GM12892 (cell line): ENCODE data around the gene UBA1.

Experiments used
- DNase-seq: peaks from one replicate; pipeline ENCODE4 v3.0.0; 2011; ENCODE audit not compliant: insufficient read length
- FAIRE-seq: peaks from 2 replicates; lab custom pipeline; 2011; peaks lifted over from hg19 to GRCh38; lab: Jason Lieb, UNC
- POLR2A ChIP-seq: IDR thresholded peaks from 2 replicates; pipeline ENCODE4 v1.6.1; 2011; ENCODE audit warnings: low read depth, low read length, control low read depth
- POLR2AphosphoS5 ChIP-seq: IDR thresholded peaks from 2 replicates; pipeline ENCODE4 v1.6.1; 2011; ENCODE audit warnings: low read depth, low read length, control low read depth
- TAF1 ChIP-seq: IDR thresholded peaks from 2 replicates; pipeline ENCODE4 v1.6.1; 2011; ENCODE audit warnings: low read depth, mild to moderate bottlenecking, control low read depth, low read length, borderline replicate concordance

The UBA1 gene

GRCh38 chrX:47158131-47158530 lies 35.5 kb upstream of the UBA1 start:
- DNase-seq (no peak), FAIRE-seq (no peak)
- no peak for TF ChIP-seq TAF1
- TF ChIP-seq POLR2A = no peak
- no peak for TF ChIP-seq POLR2AphosphoS5

- TF ChIP-seq TAF1 = no peak
- no peak for TF ChIP-seq POLR2AphosphoS5
- TF ChIP-seq POLR2A = no peak
- DNase-seq (no peak), FAIRE-seq (no peak)
Measured at GRCh38 chrX:47158781-47159180, 34.8 kb upstream of the UBA1 start.

GRCh38 chrX:47160781-47161180 lies 32.8 kb upstream of the UBA1 start:
- FAIRE-seq (no peak), DNase-seq (no peak)
- no peak for TF ChIP-seq TAF1
- no peak for TF ChIP-seq POLR2AphosphoS5
- no peak for TF ChIP-seq POLR2A

GRCh38 chrX:47162927-47163583 lies 30.6 kb upstream of the UBA1 start:
- FAIRE-seq = no peak
- TF ChIP-seq POLR2AphosphoS5 = no peak
- TF ChIP-seq POLR2A = no peak
- TF ChIP-seq TAF1 = no peak

GRCh38 chrX:47164420-47164819 lies 29.2 kb upstream of the UBA1 start:
- no peak for DNase-seq
- TF ChIP-seq TAF1 = no peak
- TF ChIP-seq POLR2AphosphoS5 = no peak
- no peak for TF ChIP-seq POLR2A
- FAIRE-seq = no peak

More at GRCh38 chrX:47162927-47163583, 30.6 kb upstream of the UBA1 start:
- no peak for DNase-seq

GRCh38 chrX:47166126-47166525 lies 27.5 kb upstream of the UBA1 start:
- FAIRE-seq (no peak), DNase-seq (no peak)
- TF ChIP-seq TAF1 = no peak
- no peak for TF ChIP-seq POLR2A

GRCh38 chrX:47168495-47169073 lies 25.0 kb upstream of the UBA1 start:
- no peak for TF ChIP-seq POLR2A
- no peak for TF ChIP-seq POLR2AphosphoS5
- no peak for TF ChIP-seq TAF1
- FAIRE-seq (no peak), DNase-seq (no peak)

- peak; percentile 5 for DNase-seq
- TF ChIP-seq POLR2A (no peak), POLR2AphosphoS5 (no peak), TAF1 (no peak)
- FAIRE-seq = no peak
Measured at GRCh38 chrX:47169273-47169672, 24.4 kb upstream of the UBA1 start.

- no peak for FAIRE-seq
- no peak for DNase-seq
- TF ChIP-seq POLR2AphosphoS5 = no peak
- TF ChIP-seq TAF1 = no peak
- no peak for TF ChIP-seq POLR2A
Measured at GRCh38 chrX:47169726-47170515, 23.7 kb upstream of the UBA1 start.

GRCh38 chrX:47170861-47171692 lies 22.6 kb upstream of the UBA1 start:
- no peak for FAIRE-seq
- TF ChIP-seq TAF1 = no peak
- no peak for TF ChIP-seq POLR2AphosphoS5
- TF ChIP-seq POLR2A = no peak

GRCh38 chrX:47171996-47172395 lies 21.6 kb upstream of the UBA1 start:
- FAIRE-seq (no peak), DNase-seq (no peak)
- TF ChIP-seq TAF1 (no peak), POLR2A (no peak), POLR2AphosphoS5 (no peak)

More at GRCh38 chrX:47170861-47171692, 22.6 kb upstream of the UBA1 start:
- peak; percentile 6 for DNase-seq
